DOHH2 (cell line): ENCODE results near the gene HAPLN3.

ENCODE experiments used
- H3F3A ChIP-seq: fragments of 200-600 bp; sonication (generic), shearing (Covaris generic); 2 replicates; pipeline ENCODE4 v1.6.0; 2016; ENCODE audit warnings: antibody characterized with exemption, mild to moderate bottlenecking; ENCODE audit not compliant: control insufficient read depth, insufficient read depth
- H3K27ac ChIP-seq: fragments of 200-600 bp; sonication (generic); 2 replicates; pipeline ENCODE4 v1.5.1; 2014; ENCODE audit warnings: low read depth, mild to moderate bottlenecking, low read length, moderate library complexity
- H3K27me3 ChIP-seq: fragments of 200-600 bp; sonication (generic); 2 replicates; pipeline ENCODE4 v1.6.1; 2014; ENCODE audit warnings: mild to moderate bottlenecking, low read length, mixed read lengths; ENCODE audit not compliant: control insufficient read depth
- H3K36me3 ChIP-seq: fragments of 200-600 bp; sonication (generic); 2 replicates; pipeline ENCODE4 v1.6.1; 2014; ENCODE audit warnings: mild to moderate bottlenecking, low read length, moderate library complexity, mixed read lengths; ENCODE audit not compliant: control insufficient read depth
- H3K4me1 ChIP-seq: fragments of 200-600 bp; sonication (generic); 2 replicates; pipeline ENCODE4 v1.6.1; 2014; ENCODE audit warnings: mild to moderate bottlenecking, low read length, mixed read lengths; ENCODE audit not compliant: control insufficient read depth
- H3K4me2 ChIP-seq: fragments of 200-600 bp; sonication (generic); 2 replicates; pipeline ENCODE4 v1.6.0; 2014; ENCODE audit warnings: mild to moderate bottlenecking, low read length, moderate library complexity
- H3K4me3 ChIP-seq: fragments of 200-600 bp; sonication (generic); 2 replicates; pipeline ENCODE4 v1.5.1; 2014; ENCODE audit warnings: mild to moderate bottlenecking, low read length, mixed read lengths
- H3K79me2 ChIP-seq: fragments of 200-600 bp; sonication (generic); 2 replicates; pipeline ENCODE4 v1.6.1; 2014; ENCODE audit warnings: mild to moderate bottlenecking, low read length, mixed read lengths; ENCODE audit not compliant: control insufficient read depth
- H3K9me2 ChIP-seq: fragments of 200-600 bp; sonication (generic); replicated peaks from 2 replicates; pipeline ENCODE4 v1.6.1; 2014; ENCODE audit warnings: mild to moderate bottlenecking, low read length, mixed read lengths; ENCODE audit not compliant: control insufficient read depth
- H3K9me3 ChIP-seq: fragments of 200-600 bp; sonication (generic); 2 replicates; pipeline ENCODE4 v1.6.1; 2014; ENCODE audit warnings: antibody characterized with exemption, low read length, mixed read lengths; ENCODE audit not compliant: control insufficient read depth, insufficient read depth
- H4K20me1 ChIP-seq: fragments of 200-600 bp; sonication (generic); 2 replicates; pipeline ENCODE4 v1.6.0; 2014; ENCODE audit warnings: low read depth, mild to moderate bottlenecking, antibody characterized with exemption, low read length, moderate library complexity; ENCODE audit not compliant: control insufficient read depth, insufficient read depth
- EZH2phosphoT487 ChIP-seq: fragments of 200-600 bp; sonication (generic); IDR thresholded peaks from 2 replicates; pipeline ENCODE4 v1.6.1; 2017; ENCODE audit warnings: borderline replicate concordance, mild to moderate bottlenecking, antibody characterized with exemption, low read length, moderate library complexity, mixed read lengths
- TF ChIP-seq, protein P1 (sequence below): fragments of 200-600 bp; sonication (generic); IDR thresholded peaks from one replicate; pipeline ENCODE4 v1.5.1; 2014; ENCODE audit warnings: antibody characterized with exemption, mild to moderate bottlenecking, low read depth, low read length; ENCODE audit not compliant: poor library complexity, severe bottlenecking

Gene HAPLN3, protein sequence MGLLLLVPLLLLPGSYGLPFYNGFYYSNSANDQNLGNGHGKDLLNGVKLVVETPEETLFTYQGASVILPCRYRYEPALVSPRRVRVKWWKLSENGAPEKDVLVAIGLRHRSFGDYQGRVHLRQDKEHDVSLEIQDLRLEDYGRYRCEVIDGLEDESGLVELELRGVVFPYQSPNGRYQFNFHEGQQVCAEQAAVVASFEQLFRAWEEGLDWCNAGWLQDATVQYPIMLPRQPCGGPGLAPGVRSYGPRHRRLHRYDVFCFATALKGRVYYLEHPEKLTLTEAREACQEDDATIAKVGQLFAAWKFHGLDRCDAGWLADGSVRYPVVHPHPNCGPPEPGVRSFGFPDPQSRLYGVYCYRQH

DNA sequence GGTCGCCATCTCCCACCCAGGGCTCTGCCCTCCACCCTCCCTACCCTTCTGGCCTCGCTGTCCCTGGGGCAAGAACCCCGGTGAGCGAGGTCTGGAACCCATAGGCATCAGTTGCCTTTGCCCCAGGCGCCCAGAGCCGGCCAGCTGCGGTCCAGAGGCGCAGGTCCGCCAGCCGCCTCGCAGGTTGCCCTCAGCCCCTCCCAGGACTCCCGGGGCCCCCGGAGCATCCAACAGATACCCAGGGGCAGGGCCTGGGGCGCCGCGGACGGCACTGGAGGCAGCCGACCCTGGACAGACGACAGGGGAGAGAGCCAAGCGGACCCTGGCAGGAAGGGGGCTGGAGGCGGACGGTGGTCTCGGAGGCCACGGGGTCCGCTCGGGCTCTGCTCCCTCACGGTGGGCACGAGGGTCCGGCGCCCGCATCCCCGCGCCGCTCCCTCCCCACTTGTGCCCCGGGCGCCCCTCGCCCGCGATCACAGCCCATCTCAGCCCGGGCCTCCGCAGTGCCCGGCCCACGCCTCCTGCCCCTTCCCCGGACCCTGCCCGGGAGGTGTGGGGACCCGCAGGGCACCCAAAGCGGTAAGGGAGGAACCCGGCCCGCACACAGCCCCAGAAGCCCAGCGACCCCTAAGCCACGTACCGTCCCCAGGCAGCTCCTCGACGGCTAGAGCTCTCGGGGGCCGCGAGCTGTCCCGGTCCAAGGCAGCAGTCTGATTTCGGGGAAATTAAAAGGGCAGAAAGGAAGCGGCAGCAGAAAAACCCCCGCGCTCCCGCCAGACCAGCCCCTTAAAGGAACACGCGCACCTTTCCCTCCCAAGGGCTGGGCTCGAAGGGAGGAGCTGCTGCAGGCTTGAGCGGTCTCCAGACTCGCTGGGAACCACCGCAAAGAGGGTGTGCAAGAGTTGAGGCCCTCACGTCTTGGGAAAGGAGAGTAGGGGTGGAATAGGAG lies at the start of gene HAPLN3:
TSS of gene HAPLN3 (minus strand) at position 726 of the 949 bp plus-strand sequence. CDS start 8,246 bp downstream, outside the sequence.
- Histone ChIP-seq H3K27ac (no peak within 1 kb of the TSS), H3K9me3 (no peaks in the 10 kb centered on the region), H3K4me3 (peak within 1 kb of the TSS; percentile 48; the same call in 1 of the 2 replicates), H3F3A (no peaks in the 10 kb centered on the region), H3K27me3 (peaks cover 34% of the 10 kb centered on the region), H3K79me2 (no peaks in the 10 kb centered on the region), H3K4me1 (peaks cover 9% of the 10 kb centered on the region; the same call in 1 of the 2 replicates), H4K20me1 (no peaks in the 10 kb centered on the region), H3K4me2 (peak within 1 kb of the TSS; percentile 66), H3K36me3 (no peaks in the 10 kb centered on the region), H3K9me2 (no peaks in the 10 kb centered on the region)
- TF ChIP-seq, protein P1, sequence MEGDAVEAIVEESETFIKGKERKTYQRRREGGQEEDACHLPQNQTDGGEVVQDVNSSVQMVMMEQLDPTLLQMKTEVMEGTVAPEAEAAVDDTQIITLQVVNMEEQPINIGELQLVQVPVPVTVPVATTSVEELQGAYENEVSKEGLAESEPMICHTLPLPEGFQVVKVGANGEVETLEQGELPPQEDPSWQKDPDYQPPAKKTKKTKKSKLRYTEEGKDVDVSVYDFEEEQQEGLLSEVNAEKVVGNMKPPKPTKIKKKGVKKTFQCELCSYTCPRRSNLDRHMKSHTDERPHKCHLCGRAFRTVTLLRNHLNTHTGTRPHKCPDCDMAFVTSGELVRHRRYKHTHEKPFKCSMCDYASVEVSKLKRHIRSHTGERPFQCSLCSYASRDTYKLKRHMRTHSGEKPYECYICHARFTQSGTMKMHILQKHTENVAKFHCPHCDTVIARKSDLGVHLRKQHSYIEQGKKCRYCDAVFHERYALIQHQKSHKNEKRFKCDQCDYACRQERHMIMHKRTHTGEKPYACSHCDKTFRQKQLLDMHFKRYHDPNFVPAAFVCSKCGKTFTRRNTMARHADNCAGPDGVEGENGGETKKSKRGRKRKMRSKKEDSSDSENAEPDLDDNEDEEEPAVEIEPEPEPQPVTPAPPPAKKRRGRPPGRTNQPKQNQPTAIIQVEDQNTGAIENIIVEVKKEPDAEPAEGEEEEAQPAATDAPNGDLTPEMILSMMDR: no peak
- 0 out of 2 replicates have a peak, but pooled peaks have one; percentile 59 for TF ChIP-seq EZH2phosphoT487

DNA sequence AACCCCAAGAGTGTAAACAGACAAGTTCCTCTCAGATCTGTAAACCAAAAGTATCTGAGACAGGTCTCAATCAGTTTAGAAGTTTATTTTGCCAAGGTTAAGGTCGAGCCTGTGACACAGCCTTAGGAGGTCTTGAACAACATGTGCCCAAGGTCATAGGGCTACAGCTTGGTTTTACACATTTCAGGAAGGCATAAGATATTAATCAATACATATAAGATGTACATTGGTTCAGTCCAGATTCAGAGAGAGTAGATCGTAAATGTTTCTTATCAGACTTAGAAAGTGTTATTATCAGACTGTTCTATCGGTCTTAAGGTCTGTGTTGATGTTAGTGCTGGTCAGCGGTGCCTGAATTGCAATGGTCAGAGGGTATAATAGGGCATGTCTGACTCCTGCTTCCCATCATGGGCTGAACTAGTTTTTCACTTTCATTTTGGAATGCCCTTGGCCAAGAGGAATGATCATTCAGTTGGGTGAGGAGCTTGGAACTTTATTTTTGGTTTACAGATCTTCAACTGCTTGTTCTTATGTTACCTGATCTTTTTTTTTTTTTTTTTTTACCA lies 44.8 kb upstream of the HAPLN3 start:
- Histone ChIP-seq H3K9me3 (no peaks in the 10 kb centered on the region), H3K27me3 (no peaks in the 10 kb centered on the region), H3K4me2 (no peak overlapping the region), H3K4me3 (no peak overlapping the region), H3K27ac (no peak overlapping the region), H4K20me1 (no peaks in the 10 kb centered on the region), H3K9me2 (no peaks in the 10 kb centered on the region), H3K36me3 (no peaks in the 10 kb centered on the region), H3F3A (no peaks in the 10 kb centered on the region), H3K79me2 (no peaks in the 10 kb centered on the region), H3K4me1 (no peaks in the 10 kb centered on the region)
- TF ChIP-seq, protein P1: no peak
- no peak for TF ChIP-seq EZH2phosphoT487

DNA sequence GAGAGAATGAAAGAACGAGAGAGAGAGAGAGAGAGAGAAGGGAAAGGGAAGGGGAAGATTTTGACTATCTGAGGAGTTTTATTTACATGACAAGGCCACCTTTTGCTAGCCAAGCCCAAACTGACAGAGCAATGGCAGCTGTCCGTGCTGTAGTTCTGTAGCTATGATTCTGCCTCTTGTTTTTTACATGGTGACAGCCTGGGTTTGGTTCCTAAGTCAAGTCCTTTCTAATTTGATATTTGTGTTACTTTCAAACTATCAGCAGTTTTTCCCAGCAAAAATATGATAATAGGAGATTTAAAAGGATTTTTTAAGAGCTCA lies 44.1 kb upstream of the HAPLN3 start:
- TF ChIP-seq, protein P1: no peak
- H3K27ac ChIP-seq: no peak overlapping the region

More for the DNA sequence above, 44.1 kb upstream of the HAPLN3 start:
- Histone ChIP-seq H3K9me2 (no peaks in the 10 kb centered on the region), H3F3A (no peaks in the 10 kb centered on the region), H3K27me3 (no peaks in the 10 kb centered on the region), H3K36me3 (no peaks in the 10 kb centered on the region), H3K9me3 (no peaks in the 10 kb centered on the region), H3K4me1 (no peaks in the 10 kb centered on the region), H3K4me2 (no peak overlapping the region), H3K4me3 (no peak overlapping the region), H4K20me1 (no peaks in the 10 kb centered on the region), H3K79me2 (no peaks in the 10 kb centered on the region)
